Measurements from ENCODE around the gene PLCL1.

The PLCL1 gene

DNA sequence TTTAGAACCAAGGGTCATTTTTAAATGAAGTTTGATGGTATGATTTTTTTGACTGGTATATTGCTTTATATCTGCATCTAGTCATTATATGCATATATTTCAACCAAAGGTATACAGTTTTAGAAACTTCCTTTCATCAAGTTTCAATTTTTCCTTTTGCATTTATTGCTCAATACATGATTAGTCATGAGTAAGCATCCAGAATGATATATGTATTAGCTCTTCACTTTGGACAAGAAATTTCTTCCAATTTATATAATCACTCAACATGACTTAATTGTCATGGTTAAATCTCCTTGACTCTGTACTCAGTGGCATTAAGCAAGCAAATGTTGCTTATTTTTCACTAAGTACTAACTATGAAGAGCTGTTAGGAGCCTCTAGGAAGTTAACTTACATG, 123.6 kb downstream of the PLCL1 start:
- no peak for DNase-seq (ENCODE audit: low read depth in 2 of 2)

DNA sequence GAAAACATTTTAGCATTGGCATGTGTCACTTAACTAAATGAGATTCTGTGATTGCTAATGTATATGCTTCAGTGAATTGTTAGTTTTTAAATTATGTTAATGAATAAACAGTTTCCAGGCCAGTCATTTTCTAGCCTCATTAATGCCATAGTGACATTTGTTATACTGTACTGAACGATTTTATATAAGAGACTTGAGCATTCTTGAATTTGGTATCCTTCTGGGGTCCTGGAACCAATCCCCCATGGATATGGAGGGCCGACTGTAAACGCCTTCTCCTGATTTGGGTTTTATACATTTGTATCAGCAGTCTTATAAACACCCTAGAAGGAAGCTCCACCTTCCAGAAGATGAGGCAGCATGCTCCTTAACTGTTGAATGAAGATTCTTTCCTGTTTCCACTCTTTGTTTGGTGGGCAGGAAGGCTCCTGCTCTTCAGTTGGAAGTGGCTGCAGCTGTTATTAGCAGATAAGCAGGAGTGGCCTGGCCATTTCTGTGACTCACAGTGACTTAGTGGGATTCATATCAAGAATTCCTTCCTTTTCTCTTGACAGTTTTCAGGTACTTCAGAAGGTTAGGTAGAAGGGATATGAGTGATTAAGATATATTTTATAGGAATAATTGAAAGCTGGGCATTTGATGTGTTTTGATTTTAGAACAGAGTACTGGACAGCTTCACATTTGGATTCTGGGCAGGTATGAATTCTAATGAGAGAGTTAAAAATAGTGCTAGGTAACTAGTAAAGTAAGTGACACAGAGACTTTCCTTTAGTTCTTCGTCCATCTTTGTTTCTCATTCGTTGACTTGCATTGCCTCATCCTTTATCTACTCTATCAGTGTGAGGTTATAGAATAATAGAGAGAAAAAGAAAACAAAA, 124.9 kb downstream of the PLCL1 start:
- DNase-seq (ENCODE audit: low read depth in 2 of 2) = no peak

DNA sequence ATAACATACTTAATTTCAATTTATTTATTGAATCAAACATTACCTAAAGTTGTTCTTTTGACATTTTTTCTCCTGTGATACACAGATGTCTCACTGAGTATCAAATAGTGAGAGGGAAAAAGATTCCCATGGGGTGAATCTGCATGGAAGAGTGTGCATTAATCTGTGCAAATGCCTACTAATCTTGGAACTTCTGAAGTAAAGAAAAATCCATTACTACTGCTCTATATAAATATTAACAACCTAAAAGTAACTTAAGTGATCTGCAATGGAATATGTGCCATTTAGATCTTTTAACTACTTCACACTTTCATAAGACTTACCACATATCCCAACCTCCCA, 125.5 kb downstream of the PLCL1 start:
- no peak for DNase-seq (ENCODE audit: low read depth in 2 of 2)

DNA sequence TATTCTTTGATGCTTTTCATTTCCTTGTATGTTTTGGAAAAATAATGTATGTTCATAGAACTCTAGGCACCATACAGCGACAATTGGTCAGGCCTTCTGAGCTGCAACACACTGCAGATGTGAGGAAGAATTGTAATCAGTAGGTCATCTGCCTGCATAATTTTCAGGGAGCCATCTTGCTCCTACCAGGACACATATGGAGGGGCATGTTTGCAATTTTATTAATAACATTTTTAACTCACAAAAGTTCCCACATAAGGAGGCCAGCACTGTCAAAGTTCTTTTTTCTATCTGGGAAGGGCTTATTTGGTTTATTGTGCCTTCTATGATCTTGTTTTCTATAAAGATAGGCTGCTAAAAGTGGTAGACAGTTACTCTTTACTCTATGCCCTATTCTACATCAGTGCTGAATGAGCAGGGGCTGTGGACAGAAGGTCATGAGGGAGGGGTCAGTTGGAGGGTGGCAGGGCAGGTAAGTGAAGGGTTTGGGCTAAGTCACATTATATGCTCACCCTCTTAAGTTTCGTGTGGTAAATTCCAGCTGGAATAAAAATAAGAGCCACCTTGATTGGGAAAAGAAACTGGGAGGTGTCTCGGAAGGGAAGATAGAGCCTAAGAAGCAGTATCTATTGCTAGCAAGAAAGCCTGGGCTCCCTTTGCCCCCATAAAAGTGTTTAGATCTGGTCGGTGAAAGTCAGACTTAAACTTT, 126.3 kb downstream of the PLCL1 start:
- no peak for DNase-seq (ENCODE audit: low read depth in 2 of 2)

DNA sequence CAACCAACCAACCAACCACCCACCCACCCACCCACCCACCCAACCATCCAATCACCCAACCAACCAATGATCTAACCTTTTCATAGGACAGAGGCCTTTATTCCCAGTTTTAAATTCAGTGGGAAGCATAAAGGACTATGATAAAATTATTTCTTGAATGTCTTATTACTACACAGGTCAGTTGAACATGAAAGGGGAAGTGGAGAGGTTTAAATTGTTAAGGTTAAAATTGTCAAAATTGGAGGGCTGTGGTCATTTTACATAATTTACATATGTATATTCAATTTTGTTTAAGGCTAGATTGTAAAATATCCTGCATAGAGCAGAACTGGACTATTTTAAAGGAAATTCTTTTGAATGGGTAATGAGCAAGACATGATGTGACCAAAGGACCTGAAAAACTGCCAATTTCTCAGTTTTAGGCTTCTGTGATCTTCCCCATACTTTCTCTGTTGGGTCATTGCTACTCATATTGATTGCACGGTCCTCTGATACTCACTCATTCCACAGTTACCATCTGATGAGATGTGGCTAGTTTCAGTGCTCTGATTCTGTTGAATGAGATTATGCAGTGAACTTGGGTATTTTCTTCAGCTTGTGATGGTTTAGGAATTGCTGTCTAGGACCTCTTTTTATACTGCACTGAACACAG, 127.4 kb downstream of the PLCL1 start:
- DNase-seq (ENCODE audit: low read depth in 2 of 2) = no peak

DNA sequence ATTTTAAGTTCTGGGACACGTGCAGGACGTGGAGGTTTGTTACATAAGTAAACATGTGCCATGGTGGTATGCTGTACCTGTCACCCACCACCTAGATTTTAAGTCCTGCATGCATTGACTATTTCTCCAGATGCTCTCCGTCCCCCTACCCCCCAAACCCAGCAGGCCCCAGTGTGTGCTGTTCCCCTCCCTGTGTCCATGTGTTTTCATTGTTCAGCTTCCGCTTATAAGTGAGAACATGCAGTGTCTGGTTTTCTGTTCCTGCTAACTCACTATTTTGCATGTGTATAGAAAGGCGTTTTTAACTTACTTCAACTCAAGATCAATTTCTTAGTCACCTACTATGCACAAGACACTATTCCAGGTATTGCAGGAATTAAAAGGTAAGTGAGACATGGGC, 128.0 kb downstream of the PLCL1 start:
- DNase-seq (ENCODE audit: low read depth in 2 of 2) = no peak

DNA sequence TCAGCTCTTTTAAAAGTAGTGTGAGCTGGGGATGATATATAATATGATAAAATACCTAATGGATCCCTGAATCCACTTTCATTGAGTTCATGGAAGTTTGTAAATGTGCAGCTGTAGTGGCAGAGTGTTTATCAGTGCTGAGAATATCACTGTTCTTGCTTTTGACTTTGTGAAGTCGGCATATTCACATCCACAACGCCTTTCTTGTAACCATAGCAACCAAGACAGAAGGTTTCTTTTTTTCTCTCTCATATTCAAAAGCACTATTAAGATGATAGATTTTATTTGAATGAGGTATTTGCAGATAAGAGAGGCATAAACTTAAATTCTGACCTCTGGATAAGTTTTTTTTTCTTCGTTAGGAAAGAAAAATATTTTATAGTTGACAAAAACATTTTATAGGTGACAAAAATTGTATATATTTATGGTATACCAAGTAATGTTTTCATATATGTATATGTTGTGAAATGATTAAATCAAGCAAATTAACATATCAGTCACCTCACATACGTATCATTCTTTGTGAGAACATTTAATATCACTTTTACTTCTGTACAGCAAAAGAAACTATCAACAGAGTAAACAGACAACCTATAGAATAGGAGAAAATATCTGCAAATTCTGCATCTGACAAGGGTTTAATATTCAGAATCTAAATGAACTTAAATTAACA, 130.0 kb downstream of the PLCL1 start:
- no peak for DNase-seq (ENCODE audit: low read depth in 2 of 2)

DNA sequence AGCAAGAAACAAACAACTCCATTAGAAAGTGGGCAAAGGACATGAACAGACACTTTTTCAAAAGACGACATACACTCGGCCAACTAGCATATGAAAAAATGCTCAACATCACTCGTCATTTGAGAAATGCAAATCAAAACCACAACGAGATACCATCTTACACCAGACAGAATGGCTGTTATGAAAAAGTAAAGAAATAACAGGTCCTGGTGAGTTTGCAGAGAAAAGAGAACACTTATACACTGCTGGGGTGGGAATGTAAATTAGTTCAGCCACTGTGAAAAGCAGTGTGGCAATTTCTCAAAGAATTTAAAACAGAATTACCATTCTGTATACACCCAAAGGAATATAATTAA, 130.5 kb downstream of the PLCL1 start:
- DNase-seq (ENCODE audit: low read depth in 2 of 2) = no peak

DNA sequence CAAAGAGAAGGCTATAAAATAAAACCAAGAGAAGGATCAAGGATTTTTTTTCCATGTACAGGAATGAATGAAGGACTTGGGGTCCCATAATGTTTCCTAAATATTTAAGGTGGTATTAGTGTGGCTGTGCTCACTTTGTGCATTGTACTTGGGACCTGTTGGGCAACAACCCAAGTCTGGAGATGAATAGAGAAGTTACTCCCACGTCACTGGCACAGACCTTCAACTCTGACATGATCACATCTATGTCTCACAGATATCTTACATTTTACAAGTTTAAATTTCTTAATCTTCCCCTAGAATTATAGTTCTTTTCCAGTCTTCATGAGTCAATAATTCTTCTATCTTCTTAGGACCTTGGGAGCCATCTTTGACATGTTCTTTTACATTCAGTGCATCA, 133.4 kb downstream of the PLCL1 start:
- no peak for DNase-seq (ENCODE audit: low read depth in 2 of 2)

DNA sequence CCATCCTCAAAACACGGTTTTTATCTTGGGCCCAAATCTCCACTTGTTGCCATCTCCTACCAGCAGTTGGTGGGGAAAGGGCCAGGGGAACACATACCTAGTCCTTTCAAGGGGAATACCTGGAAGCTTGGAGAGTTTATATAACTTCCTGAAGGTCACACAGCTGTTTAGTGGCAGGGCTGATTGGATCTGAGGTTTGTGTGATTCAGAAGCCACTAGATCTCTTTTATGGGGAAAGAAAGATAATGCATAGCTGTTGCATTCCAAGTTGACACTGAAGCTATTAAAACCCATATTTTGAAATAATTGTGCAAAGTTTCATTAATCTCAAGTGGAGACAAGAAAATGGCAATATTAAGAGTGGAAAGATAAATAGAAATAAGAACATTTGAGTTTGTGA, 134.2 kb downstream of the PLCL1 start:
- no peak for DNase-seq (ENCODE audit: low read depth in 2 of 2)

DNA sequence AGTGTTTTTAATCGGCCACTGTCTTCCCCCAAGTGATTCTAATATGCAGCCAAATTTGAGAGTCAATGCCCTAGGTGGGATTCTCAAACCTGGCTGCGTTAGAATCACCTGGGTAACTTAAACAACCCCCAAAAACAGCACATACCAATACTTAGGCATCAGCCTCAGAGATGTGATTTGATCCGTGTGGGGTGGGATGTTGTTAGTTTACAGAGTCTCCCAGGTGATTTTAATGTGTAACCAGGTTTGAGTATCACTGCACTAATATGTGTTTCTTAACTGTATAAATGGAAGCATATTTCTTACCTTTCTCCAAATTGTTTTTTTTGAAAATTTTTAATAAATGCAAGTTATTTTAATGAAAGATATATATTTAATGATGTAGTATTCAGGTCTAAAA, 135.4 kb downstream of the PLCL1 start:
- no peak for DNase-seq (ENCODE audit: low read depth in 2 of 2)

DNA sequence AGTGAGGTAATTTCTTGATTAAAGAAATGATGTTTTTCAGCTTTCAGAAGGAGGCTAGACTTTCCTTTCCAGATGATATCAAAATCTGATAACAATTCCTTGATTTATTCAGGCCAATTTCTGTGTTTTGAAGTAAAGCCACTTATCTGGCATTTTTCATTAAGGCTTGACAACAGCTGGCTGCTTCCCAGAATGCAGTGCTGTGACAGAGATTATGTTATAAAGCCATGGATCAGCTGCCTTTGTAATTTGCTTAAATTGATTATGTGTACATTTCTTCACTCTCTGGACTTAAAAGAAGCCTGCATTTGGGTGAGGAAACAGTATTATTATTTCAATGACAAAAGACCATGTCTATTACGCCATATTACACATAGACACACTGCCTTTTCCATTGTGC, 136.0 kb downstream of the PLCL1 start:
- no peak for DNase-seq (ENCODE audit: low read depth in 2 of 2)

DNA sequence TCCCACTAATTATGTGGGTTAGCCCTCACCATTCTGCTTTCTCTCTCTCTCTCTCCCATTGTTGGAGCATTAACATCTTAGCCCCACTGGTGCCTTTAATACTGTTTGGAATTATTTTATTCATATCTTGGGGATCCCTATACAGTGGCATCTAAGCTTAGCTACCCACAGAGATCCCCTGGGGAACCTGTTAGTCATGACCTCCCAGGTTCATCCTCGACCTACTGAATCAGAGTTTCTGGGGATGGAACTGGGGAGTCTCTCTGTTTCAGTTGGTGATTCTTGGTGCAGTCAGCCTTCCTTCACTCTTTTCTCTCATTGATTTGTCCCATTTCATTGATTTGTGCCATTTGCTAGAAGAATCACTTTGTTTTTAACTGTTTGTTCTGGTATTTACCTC, 137.3 kb downstream of the PLCL1 start:
- no peak for DNase-seq (ENCODE audit: low read depth in 2 of 2)

DNA sequence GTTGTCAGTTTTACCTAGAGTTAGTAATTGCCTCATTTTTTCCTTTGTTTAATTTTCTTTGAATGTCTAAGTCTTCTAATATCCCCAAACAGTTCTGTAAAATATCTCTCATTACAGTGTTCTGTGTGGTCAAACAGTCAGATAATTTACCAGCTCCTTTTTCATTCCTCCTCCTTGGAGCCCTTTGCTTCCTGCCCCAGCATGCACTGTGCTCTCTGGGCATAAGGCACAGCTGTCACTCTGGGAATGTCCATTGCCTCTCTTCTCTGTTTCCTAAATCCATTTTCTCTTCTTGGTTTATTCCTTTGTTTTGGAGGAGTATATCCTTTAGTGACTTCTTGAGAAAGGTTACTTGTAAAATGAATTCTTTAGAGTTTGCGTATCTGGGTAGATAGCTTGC, 139.3 kb downstream of the PLCL1 start:
- DNase-seq (ENCODE audit: low read depth in 2 of 2) = no peak

DNA sequence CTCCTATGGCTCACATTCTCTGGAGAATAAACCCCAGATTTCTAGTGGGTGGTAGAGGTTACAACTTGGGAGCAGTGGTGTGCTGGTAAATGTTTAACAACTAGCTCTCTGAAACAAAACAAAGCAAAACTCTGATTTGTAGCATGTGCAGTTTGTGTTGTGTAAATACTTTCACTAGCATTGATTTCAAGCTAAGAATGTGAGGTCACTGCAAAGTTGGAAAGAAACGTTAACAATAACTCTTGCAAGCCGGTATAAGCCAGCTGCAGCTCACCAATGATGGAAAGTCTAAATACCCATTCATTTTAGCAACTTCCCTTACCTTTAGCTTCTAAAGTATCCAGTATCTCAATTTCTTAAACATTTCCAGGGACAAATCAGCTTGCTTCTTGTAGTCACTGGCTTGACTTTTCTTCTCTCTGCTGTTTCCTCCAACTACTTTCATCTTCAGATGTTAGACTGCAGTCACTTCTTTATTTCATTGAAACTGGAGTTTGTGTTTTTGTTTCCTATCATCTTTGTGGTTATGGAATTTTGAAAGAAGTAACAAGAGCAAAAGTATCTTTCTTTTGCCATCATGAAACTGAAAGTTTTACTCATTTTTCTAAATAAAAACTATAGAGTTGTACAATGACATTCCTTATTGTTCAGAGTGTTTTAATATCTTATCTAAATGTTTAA, 140.2 kb downstream of the PLCL1 start:
- DNase-seq (ENCODE audit: low read depth in 2 of 2) = no peak

DNA sequence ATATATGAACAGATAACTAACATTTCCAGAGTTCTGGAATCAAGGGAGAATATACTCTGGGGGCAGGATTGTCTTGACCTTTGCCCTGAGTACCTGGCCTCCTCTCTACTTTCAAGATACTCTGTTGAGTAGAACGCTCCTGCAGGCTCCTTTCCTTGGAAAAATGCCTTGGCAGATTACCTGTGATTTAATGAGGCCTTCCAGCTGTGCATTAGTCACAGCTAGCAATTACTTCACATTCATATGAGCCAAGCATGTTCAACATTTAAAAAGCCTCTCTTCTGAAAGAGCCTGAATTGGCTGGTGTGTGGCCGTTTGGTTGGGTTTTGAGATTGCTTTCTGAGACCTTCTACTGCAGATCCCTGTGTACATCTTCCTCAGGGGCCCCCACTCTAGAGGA, 142.2 kb downstream of the PLCL1 start:
- DNase-seq (ENCODE audit: low read depth in 2 of 2) = no peak

DNA sequence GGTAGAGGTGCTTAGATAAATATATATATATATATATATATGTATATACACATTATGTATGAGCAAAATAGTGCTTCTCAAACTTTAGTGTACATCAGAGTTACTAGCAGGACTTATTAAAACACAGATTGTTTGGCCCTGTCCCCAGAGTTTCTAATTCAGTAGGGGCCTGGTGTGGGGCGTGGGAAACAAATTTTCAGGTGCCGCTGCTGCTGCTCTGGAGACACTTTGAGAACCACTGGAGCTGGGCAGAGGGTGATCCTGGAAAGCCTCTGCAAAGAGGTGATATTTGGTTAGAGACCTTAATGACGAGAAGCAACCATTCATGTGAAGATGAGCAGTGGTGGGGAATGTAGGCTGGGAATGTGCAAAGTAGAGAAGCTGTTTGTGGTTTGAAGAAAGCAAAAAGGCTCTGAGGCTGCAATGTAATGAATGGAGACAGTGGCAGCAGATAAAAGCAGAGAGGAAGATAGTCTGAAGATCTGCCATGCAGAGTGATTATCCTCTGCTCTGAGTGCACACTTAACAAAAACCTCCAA, 142.9 kb downstream of the PLCL1 start:
- no peak for DNase-seq (ENCODE audit: low read depth in 2 of 2)

DNA sequence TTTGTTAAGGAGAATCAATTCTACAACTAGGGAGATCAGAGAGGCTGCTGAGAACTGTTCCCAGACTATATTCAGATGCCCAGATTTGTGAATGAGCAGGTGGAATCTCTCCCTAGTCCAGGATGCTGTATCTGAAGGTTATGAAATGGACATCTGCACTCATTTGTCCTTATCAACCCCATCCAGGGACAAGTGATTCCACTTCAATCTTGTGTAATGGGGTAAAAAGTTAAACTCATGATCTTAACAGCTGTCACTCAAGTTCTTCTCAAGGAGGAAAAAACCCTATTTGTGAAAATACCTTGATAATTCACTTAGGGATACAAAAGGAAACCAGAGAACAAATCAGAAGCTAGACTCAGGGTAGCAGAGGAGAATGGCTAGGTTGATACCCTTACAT, 144.8 kb downstream of the PLCL1 start:
- DNase-seq (ENCODE audit: low read depth in 2 of 2) = no peak

DNA sequence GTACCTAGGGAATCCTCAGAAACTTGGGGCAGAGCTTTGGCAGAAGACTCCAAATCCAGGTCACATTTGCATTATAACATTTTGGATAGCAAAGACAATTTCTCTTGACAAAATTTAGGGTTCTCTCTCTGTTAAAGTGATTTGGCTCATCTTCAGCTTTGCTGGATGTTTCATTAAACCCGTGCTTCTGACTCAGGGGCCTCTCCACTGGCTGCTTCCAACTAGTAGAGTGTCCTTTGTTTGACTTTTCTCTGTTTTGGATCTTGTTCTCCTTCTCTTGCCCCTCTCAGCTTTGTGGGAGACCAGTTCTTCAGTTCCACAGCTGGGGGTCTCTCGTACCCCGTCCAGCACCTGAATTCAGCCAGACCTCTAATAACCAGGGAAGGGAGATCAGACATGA, 145.6 kb downstream of the PLCL1 start:
- no peak for DNase-seq (ENCODE audit: low read depth in 2 of 2)

DNA sequence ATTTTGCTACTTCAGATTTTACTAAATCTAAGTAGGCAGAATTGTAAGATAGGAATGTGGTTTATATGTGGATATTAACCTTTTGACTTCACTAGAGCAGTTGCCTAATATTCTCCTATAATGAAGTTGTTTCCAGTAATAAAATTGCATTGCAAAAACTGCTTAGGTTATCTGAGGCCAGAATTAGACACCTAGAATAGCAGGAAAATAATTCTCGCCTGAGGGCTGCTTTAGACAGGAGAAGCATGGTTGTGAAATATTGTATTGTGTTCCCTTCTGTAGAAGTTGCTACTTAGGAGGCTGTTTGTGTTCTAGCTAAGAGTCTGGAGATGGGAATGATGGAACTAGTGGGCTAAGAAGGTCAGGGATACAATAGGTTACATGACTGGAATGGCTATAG, 146.3 kb downstream of the PLCL1 start:
- DNase-seq (ENCODE audit: low read depth in 2 of 2) = no peak

DNA sequence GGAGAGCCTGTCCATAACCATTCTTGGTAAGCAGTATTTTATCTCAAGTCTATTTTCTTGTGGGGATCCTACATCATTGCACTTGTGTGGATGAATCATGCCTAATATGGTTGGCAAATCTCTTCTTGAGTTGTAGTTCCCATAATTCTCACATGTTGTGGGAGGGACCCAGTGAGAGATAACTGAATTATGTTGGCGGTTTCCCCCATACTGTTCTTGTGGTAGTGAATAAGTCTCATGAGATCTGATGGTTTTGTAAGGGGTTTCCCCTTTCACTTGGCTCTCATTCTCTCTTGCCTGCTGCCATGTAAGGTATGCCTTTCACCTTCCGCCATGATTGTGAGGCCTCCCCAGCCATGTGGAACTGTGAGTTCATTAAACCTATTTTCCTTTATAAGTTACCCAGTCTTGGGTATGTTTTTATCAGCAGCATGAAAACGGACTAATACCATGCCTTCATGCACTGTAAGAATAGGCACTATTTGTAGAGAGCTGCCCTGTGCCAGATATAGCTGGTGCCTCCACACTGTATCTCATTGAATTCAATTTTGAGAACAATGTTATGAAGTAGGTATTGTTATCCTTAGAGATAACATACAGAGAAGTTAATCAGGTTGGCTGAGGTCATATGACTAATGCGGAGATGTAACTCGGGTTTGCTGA, 148.3 kb downstream of the PLCL1 start:
- DNase-seq (ENCODE audit: low read depth in 2 of 2) = no peak

Data from activated CD8-positive, alpha-beta memory T cell treated with anti-CD3 and anti-CD28 coated beads for 4 hours (primary cell).